H1 (cell line): Measurements from ENCODE around the gene MMEL1. TPM values are rescaled to one million over a fixed set of nuclear protein-coding genes. Genes with fewer than 3 reads are reported as not detected.

Experiments used
- CBX5 ChIP-seq: fragments of 300-800, 300-1000 bp; sonication (generic); IDR thresholded peaks from 2 replicates; pipeline ENCODE4 v1.7.1; 2016; ENCODE audit warnings: antibody characterized with exemption, low read length, low read depth
- CHD1 ChIP-seq: IDR thresholded peaks from 2 replicates; pipeline ENCODE4 v1.6.1; 2012; ENCODE audit warnings: low read depth, low read length, improper control_type of control experiment
- EGR1 ChIP-seq: IDR thresholded peaks from 2 replicates; pipeline ENCODE4 v1.6.1; 2011; ENCODE audit warnings: low read depth, low read length, borderline replicate concordance
- JUN ChIP-seq: IDR thresholded peaks from 2 replicates; pipeline ENCODE4 v1.6.1; 2011; ENCODE audit warnings: low read depth, mild to moderate bottlenecking, improper control_type of control experiment, low read length
- RBBP5 ChIP-seq: IDR thresholded peaks from 2 replicates; pipeline ENCODE4 v1.7.1; 2012; ENCODE audit warnings: low read depth, mild to moderate bottlenecking, inconsistent platforms, low read length, moderate library complexity, borderline replicate concordance
- SIX5 ChIP-seq: IDR thresholded peaks from 2 replicates; pipeline ENCODE4 v1.6.1; 2011; ENCODE audit warnings: mild to moderate bottlenecking, low read depth, low read length
- SP4 ChIP-seq: IDR thresholded peaks from 2 replicates; pipeline ENCODE4 v1.6.1; 2012; ENCODE audit warnings: low read length, inconsistent platforms
- SUZ12 ChIP-seq: fragments of 200-600 bp; sonication (generic); IDR thresholded peaks from 2 replicates; pipeline ENCODE4 v1.6.1; 2012; ENCODE audit warnings: mild to moderate bottlenecking, inconsistent platforms, low read length, moderate library complexity, mixed read lengths
- TAF1 ChIP-seq: IDR thresholded peaks from 2 replicates; pipeline ENCODE4 v1.6.1; 2011; ENCODE audit warnings: mild to moderate bottlenecking, low read depth, low read length
- polyA plus RNA-seq, 7 experiments: library from polyadenylated mRNA; depleted of rRNA in 3 of 7; stranded (reverse) in 5 of 7; unstranded in 2 of 7; fragments of >200 nt in 5 of 7; fragments of 200-250 nt in 2 of 7; gene quantifications; 1 replicate in 5 of 7; 2 replicates in 1 of 7; 4 replicates in 1 of 7; pipeline versions ENCODE4 v1.2.1 to v1.2.3, GENCODE V29; 2011 to 2013; ENCODE audit warnings: missing spikeins in 2 of 7, mixed read lengths in 2 of 7
- total RNA-seq: library from RNA; stranded (reverse); fragmentation: NEBNext Ultra II Directional; extraction: Animal tissue kit (Norgen Biotek cat#: 25700); gene quantifications from 2 replicates; pipeline ENCODE4 v1.2.1, GENCODE V29; 2021

The MMEL1 gene
- total and polyA plus RNA-seq, 2 of the 8 experiments (the other 6 are each of a cell fraction or from before 2014, with no cell fraction given) = 0.91 to 1.7 TPM

DNA sequence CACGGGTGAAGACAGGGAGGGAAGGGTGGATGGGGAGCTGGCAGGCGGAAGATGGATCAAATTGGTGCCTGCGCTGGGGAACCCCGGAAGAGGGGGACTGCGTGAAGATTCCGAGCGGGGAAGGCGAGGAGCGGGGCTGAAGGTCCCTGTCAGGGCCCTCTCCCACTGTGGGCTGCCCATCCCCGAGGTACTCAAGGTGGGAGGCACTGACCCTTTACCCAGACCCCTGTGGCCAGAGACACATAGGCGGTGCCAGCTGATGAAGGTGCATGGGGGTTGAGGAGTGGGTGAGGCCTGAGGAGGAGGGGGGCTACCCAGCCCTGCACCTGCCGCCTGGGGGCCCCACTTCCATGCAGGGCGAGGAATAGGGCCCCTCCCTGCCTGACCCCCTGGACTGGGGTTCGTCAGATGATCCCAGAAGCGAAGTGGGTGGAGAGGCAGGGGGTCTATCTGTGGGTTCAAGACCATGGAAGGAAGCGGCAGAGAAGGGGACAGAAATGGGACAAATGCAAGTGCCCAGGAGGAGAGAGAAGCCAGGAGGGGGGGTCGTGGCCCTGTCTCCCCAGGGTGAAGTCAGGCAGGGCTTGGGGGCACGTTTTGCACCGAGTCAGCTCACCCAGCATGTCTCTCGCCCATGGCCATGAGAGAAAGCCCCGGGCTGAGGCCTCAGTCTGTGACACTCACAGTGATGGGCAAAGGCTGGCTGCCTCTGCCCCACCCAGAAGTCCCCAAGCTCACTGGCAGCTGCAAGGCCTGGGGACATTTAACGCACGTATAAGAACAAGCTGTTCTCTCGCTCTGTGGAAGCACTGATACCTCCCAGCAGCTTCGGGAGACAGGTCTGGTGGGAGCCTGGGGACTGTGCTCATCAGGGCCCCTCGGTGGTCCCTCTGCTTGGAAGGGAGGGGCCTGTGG, 7.0 kb upstream of the MMEL1 start (continued):
- TF ChIP-seq SP4 = no peak
- TF ChIP-seq SIX5 = no peak
- no peak for TF ChIP-seq EGR1
- no peak for TF ChIP-seq CBX5
- no peak for TF ChIP-seq SUZ12
- TF ChIP-seq RBBP5 = no peak
- no peak for TF ChIP-seq TAF1
- TF ChIP-seq CHD1 = no peak
- no peak for TF ChIP-seq JUN
